ENCODE measurements around the gene MADD.
A peak's percentile ranks its signal among the peaks of the same experiment; 100 is the strongest.

MADD gene

GRCh38 chr11:47360341-47360740, 90.4 kb downstream of the MADD start:
- no peak for DNase-seq

GRCh38 chr11:47361419-47361818, 91.5 kb downstream of the MADD start:
- DNase-seq, result no peak

DNA sequence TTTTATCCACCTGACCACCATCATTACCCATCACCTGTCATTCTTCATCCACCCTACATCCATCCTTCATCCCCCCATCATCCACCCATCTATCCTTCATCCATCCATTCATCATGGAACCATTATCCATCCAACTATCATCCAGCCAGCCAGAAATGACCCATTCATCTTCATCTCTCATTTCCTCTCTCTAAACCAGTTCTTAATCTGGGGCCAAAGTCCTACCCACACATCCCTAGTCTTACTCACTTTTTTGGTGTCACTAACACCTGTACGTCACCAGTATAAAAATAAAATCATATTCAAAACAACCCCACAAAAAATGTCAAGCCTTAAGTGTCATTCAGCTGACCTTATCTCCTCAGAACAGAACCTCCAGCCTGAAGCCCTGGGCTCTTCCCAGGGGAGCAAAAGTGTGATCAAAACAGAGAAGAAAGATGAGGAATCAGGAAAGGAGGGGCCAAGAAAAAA, 96.1 kb downstream of the MADD start:
- no peak for DNase-seq

GRCh38 chr11:47369676-47370075, 99.7 kb downstream of the MADD start:
- no peak for DNase-seq

DNA sequence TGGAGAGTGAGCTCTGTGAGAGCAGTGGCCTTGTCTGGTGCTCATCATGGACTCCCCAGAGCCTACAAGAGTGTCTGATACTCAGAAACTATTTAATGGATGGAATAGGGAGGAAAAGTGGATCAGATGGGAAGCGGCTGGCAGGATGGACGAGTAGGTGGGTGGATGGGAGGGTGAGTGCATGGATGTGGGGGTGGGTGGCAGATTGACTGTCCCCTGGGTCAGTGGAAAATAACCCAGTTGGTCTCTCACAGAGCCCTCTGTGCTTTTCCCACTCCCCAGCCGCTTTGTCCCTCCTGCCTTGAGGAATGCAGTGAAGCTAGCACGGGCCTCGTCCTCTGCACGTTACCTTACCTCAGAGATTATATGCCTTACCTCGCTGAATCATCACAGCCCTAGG, 102.5 kb downstream of the MADD start:
- DNase-seq, result no peak

GRCh38 chr11:47373876-47374719, 104.2 kb downstream of the MADD start:
- peak; percentile 76 for DNase-seq

DNA sequence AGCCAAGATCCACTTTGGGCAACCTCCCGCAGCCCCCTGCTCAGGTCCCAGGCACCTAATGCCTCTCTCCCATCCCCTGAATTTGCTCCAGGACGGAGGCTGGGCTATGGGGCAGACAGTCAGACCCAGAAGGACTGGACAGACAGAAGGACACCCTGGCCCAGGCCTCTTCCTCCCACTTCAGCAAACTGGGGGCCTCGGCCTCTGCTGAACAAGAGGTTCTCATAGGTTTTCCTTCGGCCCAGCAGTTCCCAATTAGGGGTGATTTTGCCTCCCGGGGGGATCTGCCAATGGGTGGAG, 104.7 kb downstream of the MADD start:
- no peak for DNase-seq

- DNase-seq, result no peak
Observed at GRCh38 chr11:47375020-47375419, 105.1 kb downstream of the MADD start.

DNA sequence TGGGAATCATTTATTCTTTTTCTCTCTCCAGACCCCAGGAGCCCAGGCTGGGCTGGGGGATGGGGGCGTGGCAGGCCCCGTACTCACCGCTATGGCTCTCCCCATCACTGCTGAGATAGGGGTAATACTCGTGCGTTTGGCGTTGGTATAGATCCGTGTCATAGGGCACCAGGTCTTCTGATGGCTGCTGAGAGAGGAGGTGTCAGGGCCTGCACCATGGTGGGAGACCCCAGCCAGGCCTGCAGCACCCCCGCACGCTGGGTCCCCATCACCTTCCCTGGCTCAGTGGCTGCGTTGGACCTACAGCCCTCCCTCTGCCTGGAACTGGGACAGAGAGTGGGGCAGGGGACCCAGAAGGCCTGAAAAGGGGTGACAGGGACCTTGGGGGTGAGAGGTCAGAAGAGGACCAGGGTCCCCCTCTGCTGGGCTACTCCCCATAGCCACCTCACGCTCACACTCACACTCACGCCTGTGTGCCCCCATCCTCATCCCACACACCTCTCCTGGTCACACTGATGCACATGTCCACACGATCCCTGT, 105.7 kb downstream of the MADD start:
- DNase-seq, result no peak

DNA sequence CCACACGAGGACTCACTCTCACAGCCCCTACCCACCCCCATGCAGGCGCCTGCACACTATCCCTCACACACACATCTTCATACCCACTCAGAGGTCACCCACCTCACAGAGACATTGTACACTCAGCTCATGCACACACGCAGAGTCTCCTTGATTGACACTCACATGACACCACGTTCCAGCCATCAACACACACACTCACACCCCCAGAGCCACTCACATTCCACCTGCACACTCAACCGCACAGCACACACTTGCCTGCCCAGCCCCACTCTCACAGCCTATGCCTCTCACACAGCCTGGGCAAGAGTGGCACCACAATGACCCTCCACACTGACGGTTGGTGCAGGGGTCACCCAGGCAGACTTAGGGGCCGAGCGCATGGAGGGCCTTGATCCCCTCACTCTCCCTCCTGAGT, 106.2 kb downstream of the MADD start:
- no peak for DNase-seq

DNA sequence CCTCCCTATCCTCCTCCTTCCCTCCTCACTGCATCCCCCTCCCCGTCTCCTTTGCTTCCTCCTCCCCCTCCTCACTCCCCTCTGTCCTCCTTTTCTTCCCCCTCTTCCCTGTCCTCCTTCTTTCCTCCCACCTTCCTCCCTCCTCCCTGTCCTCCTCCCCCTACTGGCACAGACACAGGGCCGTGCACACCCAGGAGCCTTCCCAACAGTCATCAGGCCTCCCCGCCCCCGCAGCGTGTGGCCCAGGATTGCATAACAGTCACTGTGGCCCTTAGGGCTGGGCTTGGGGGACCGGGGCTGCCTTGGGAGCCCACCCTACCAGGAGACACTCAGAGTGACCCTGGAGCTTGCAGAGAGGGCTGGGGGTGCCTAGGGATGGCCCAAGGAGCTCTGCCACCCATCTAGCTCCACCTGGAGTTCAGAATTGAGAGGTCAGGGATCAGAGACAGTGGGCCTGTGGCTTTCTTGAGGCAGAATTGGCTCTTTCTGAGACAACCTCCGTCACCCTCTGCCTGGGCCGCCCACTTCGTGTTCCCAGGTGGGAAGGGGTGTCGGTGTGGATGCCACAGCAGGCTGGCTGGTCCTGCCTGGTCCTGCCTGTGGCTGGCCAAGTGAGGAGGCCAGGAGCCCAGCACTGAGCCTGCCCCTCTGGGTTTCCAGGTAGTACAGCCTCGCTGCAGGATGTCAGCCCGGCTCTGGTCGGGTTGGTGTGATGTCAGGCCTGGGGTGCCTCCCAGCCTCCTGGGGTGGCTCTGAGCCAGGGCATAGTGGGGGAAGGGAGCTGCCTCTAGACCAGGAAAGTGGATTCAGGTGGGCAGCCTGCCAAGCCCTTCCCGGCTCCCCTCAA, 106.8 kb downstream of the MADD start:
- peak; percentile 57 for DNase-seq

DNA sequence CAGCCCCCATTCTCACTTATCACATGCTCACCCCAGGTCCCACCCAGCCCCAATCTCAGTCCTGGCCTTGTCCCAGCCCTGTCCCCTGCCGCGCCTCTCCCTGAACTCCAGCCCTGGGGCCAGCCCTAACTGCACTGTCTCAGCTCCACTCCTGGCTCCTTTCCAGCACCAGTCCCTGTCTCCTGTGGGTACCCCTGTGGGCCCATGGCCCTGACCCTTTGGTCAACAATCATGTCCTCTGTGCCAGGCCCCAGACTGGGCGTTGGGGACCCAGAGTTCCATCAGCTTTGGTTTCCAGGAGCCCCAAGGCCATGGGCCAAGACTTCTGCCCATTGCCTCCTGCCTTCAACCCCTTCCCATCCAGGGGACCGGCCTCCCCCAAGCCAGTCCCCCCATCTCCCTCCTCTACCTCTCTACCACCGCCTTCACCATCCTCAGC, 107.7 kb downstream of the MADD start:
- no peak for DNase-seq

- peak; percentile 85 for DNase-seq
Observed at GRCh38 chr11:47378010-47378835, 108.3 kb downstream of the MADD start, which contains the start of gene SPI1. Gene SPI1 (minus strand): TSS chr11:47378547. CDS start chr11:47378353, 194 bp downstream.

- DNase-seq, result no peak
Observed at GRCh38 chr11:47378836-47379170, 108.9 kb downstream of the MADD start.

GRCh38 chr11:47379317-47379716, 109.4 kb downstream of the MADD start:
- DNase-seq, result no peak

Data from CD4-positive, alpha-beta T cell treated with Interleukin-15 for 1 hour (primary cell).